Calu3 (cell line): Measurements from ENCODE around the gene TAS2R20. TPM values are rescaled to one million over a fixed set of nuclear protein-coding genes. Genes with fewer than 3 reads are reported as not detected.

ENCODE experiments used
- BruUV-seq: library from RNA; stranded (reverse); fragments of 400-500 nt; replicated peaks from 2 replicates; lab custom pipeline; 2021; lab: Mats Ljungman, UMichigan
- CTCF ChIA-PET: fragments of 300-600 bp; sonication (Branson Sonifier 250); formaldehyde crosslinking; loops from one replicate; lab custom pipeline; 2022; ENCODE audit warnings: antibody characterized with exemption; lab: Charles Lee
- DNase-seq: peaks from one replicate; pipeline ENCODE4 v3.0.0; 2022
- H3K27ac Mint-ChIP-seq: one replicate; pipeline ENCODE4 v1.8.0; 2022; ENCODE audit warnings: mixed read lengths; ENCODE audit not compliant: unreplicated experiment
- H3K27me3 Mint-ChIP-seq: one replicate; pipeline ENCODE4 v1.8.0; 2022; ENCODE audit warnings: mixed read lengths; ENCODE audit not compliant: unreplicated experiment
- H3K36me3 Mint-ChIP-seq: one replicate; pipeline ENCODE4 v1.8.0; 2022; ENCODE audit warnings: mild to moderate bottlenecking, moderate library complexity, mixed read lengths; ENCODE audit not compliant: insufficient read depth, unreplicated experiment
- H3K4me1 Mint-ChIP-seq: one replicate; pipeline ENCODE4 v1.8.0; 2022; ENCODE audit warnings: mild to moderate bottlenecking, low read depth, mixed read lengths; ENCODE audit not compliant: unreplicated experiment
- H3K4me3 Mint-ChIP-seq: one replicate; pipeline ENCODE4 v1.8.0; 2022; ENCODE audit warnings: mild to moderate bottlenecking, low read depth, moderate library complexity, mixed read lengths; ENCODE audit not compliant: unreplicated experiment
- H3K9me3 Mint-ChIP-seq: one replicate; pipeline ENCODE4 v1.8.0; 2022; ENCODE audit warnings: low read depth, mixed read lengths; ENCODE audit not compliant: unreplicated experiment
- intact Hi-C: fragments of 100-400 bp; cut with micrococcal nuclease; formaldehyde crosslinking; loops from one replicate; pipeline ENCODE4 v1.10.0; 2022; ENCODE audit not compliant: unreplicated experiment
- total RNA-seq: library from RNA; stranded (reverse); gene quantifications from 2 replicates; pipeline ENCODE4 v1.2.3, GENCODE V29; 2022
- TF ChIP-seq, protein P1 (sequence below): fragments of 200-600 bp; IDR thresholded peaks from one replicate; pipeline ENCODE4 v1.8.0; 2022; ENCODE audit warnings: antibody characterized with exemption; ENCODE audit not compliant: unreplicated experiment

The TAS2R20 gene
- total RNA-seq, 1 experiment from 2014 or later: 3.3 TPM

GRCh38 chr12:11031307-11031706 lies 33.2 kb upstream of the TAS2R20 start, which contains the start of gene TAS2R31:
Gene TAS2R31, minus strand, starts transcription at chr12:11031407. Its CDS starts 72 bp downstream, at chr12:11031335.
- Mint-ChIP-seq H3K4me3 (no peak within 1 kb of the TSS), H3K27ac (no peak within 1 kb of the TSS), H3K9me3 (peaks cover 3% of the 10 kb centered on the region), H3K27me3 (no peaks in the 10 kb centered on the region), H3K4me1 (no peaks in the 10 kb centered on the region), H3K36me3 (no peaks in the 10 kb centered on the region)
- CTCF ChIA-PET: no interaction called here
- intact Hi-C loops: loop anchor here (2.0 kb wide), 1 partner anchor 67 kb away; no protein-coding TSS in a partner anchor
- no TSS peak for BruUV-seq
- TF ChIP-seq, protein P1, sequence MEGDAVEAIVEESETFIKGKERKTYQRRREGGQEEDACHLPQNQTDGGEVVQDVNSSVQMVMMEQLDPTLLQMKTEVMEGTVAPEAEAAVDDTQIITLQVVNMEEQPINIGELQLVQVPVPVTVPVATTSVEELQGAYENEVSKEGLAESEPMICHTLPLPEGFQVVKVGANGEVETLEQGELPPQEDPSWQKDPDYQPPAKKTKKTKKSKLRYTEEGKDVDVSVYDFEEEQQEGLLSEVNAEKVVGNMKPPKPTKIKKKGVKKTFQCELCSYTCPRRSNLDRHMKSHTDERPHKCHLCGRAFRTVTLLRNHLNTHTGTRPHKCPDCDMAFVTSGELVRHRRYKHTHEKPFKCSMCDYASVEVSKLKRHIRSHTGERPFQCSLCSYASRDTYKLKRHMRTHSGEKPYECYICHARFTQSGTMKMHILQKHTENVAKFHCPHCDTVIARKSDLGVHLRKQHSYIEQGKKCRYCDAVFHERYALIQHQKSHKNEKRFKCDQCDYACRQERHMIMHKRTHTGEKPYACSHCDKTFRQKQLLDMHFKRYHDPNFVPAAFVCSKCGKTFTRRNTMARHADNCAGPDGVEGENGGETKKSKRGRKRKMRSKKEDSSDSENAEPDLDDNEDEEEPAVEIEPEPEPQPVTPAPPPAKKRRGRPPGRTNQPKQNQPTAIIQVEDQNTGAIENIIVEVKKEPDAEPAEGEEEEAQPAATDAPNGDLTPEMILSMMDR: no peak
- DNase-seq: no peak

GRCh38 chr12:11026118-11026517 lies 28.0 kb upstream of the TAS2R20 start:
- BruUV-seq: no TSS peak
- Mint-ChIP-seq H3K27me3 (no peaks in the 10 kb centered on the region), H3K27ac (no peak overlapping the region), H3K4me1 (no peaks in the 10 kb centered on the region), H3K4me3 (no peak overlapping the region), H3K36me3 (no peaks in the 10 kb centered on the region), H3K9me3 (peaks cover 5% of the 10 kb centered on the region)
- CTCF ChIA-PET: interaction anchor here (1.1 kb wide), 1 partner anchor 101 kb away, joined by 3 read pairs; no protein-coding TSS in a partner anchor
- intact Hi-C loops: no loop called here
- no peak for DNase-seq
- TF ChIP-seq, protein P1: no peak

DNA sequence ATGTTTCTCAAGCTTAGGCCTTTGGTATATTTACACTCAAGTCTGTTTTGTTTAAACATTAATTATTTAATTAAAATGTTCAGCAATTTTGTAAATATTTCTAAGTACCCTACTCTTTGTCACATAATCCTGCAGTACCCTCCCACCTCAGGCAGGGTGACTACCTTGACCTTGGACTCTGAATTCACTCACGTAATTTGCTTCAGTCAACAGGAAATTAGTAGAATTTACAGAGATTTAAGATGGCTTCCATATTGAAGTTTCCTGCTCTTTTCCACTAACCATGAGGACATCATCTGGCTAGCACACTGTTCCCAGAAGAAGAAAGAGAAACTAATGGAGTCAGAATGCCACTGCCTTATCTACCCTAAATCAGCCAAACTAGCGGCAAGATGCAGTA lies 25.3 kb upstream of the TAS2R20 start:
- Mint-ChIP-seq H3K4me3 (no peak overlapping the region), H3K27ac (no peak overlapping the region), H3K27me3 (no peaks in the 10 kb centered on the region), H3K4me1 (no peaks in the 10 kb centered on the region), H3K36me3 (no peaks in the 10 kb centered on the region), H3K9me3 (peaks cover 5% of the 10 kb centered on the region)
- no TSS peak for BruUV-seq
- no peak for DNase-seq
- CTCF ChIA-PET: no interaction called here
- intact Hi-C loops: no loop called here
- TF ChIP-seq, protein P1: no peak

- intact Hi-C loops: no loop called here
- Mint-ChIP-seq H3K27me3 (no peaks in the 10 kb centered on the region), H3K36me3 (no peaks in the 10 kb centered on the region), H3K4me3 (no peak within 1 kb of the TSS), H3K4me1 (no peaks in the 10 kb centered on the region), H3K27ac (no peak within 1 kb of the TSS), H3K9me3 (peaks cover 5% of the 10 kb centered on the region)
- DNase-seq: no peak
- BruUV-seq: no TSS peak
- TF ChIP-seq, protein P1: no peak
- CTCF ChIA-PET: no interaction called here
Observed at GRCh38 chr12:11022520-11022919, 24.4 kb upstream of the TAS2R20 start, which contains the start of gene TAS2R19. Gene TAS2R19, minus strand, starts transcription at chr12:11022620. Its CDS starts 49 bp downstream, at chr12:11022571.
